A549 (cell line): ENCODE measurements around the gene SERHL2.

ENCODE experiments used
- JUN ChIP-seq, 2 experiments: fragments of >200 bp; sonication (Bioruptor Twin); formaldehyde crosslinking; IDR thresholded peaks; 2 replicates in 1 of 2; 3 replicates in 1 of 2; pipeline ENCODE4 v1.6.1; 2016 to 2017
- JUNB ChIP-seq: fragments of >200 bp; sonication (Bioruptor Twin); formaldehyde crosslinking; IDR thresholded peaks from 2 replicates; pipeline ENCODE4 v1.6.1; 2016
- MAZ ChIP-seq: fragments of 150-350 bp; IDR thresholded peaks from 2 replicates; pipeline ENCODE4 v1.6.1; 2014; ENCODE audit warnings: antibody characterized with exemption, low read depth, low read length, borderline replicate concordance
- POLR2A ChIP-seq: IDR thresholded peaks from 2 replicates; pipeline ENCODE4 v1.6.1; 2012; ENCODE audit warnings: mild to moderate bottlenecking, low read length
- RFX5 ChIP-seq: fragments of 450-650 bp; IDR thresholded peaks from 2 replicates; pipeline ENCODE4 v1.7.1; 2014; ENCODE audit warnings: antibody characterized with exemption, mild to moderate bottlenecking, moderate library complexity
- SMC3 ChIP-seq: fragments of >200 bp; sonication (Bioruptor Twin); formaldehyde crosslinking; IDR thresholded peaks from 3 replicates; pipeline ENCODE4 v1.6.1; 2018; ENCODE audit warnings: inconsistent platforms

GRCh38 chr22:42560781-42561180 lies 7.0 kb downstream of the SERHL2 start:
- TF ChIP-seq RFX5 (no peak), SMC3 (no peak), POLR2A (no peak), JUN (IDR thresholded peaks at IDR 0.05) (no peak), MAZ (no peak), JUNB (no peak)
